ENCODE measurements around the gene SNX13. TPM values are rescaled to one million over a fixed set of nuclear protein-coding genes. Genes with fewer than 3 reads are reported as not detected.
"Not testable (repeated sequence)": the region's sequence is repeated elsewhere in the genome, so short reads cannot be mapped to it uniquely, and the experiment has no call there.

Gene SNX13
- total RNA-seq, 1 donor from 2014 or later = 62.6 TPM

DNA sequence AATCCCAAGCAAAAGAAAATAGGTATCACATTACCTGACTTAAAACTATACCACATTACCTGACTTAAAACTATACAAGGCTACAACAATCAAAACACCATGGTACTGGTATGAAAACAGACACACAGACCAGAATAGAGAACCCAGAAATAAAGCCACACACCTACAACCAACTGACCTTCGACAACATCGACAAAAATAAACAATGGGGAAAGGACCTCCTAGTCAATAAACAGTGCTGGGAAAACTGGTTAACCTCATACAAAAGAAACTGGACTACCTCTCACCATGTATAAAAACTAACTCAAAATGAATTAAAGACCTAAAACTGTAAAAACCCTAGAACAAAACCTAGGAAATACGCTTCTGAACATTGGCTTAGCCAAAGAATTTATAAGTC lies 22.5 kb downstream of the SNX13 start:
- DNase-seq (no peak), ATAC-seq (no peak)
- intact Hi-C loops (cut with micrococcal nuclease) = no loop called here

GRCh38 chr7:17916786-17917185 lies 23.5 kb downstream of the SNX13 start:
- DNase-seq (no peak), ATAC-seq (no peak)
- intact Hi-C loops (cut with micrococcal nuclease) = no loop called here

DNA sequence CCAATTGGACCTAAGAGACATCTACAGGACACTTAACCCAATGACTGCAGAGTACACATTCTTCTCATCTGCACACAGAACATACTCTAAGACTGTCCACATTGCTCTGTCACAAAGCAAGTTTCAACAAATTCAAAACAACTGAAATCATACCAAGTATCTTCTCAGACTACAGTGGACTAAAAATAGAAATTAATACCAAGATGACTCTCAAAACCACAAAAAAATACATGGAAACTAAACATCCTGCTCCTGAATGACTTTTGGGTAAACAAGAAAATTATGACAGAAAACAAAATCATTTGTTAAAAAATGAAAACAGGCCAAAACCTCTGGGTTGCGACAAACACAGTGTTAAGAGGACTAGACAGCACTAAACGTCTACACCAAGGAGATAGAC lies 24.5 kb downstream of the SNX13 start:
- DNase-seq (no peak), ATAC-seq (no peak)
- intact Hi-C loops (cut with micrococcal nuclease) = no loop called here

DNA sequence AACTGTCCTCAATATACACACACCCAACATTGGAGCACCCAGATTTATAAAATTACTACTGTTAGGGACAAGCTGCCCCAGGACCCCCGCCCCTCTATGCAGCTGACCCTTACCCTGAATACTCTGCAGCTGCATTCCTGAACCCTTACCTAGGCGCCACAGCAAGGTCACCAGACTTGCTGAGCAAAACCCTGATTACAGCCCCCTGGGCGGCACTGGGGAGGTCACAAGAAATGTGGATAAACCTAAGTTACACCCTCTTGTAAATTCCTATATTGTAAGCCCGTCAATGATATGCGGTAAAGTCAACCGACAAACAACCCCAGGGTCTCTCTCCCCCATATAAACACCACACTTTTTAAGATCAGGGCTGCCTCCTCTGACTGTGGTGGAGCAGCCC lies 25.1 kb downstream of the SNX13 start:
- ATAC-seq = no peak
- intact Hi-C loops (cut with micrococcal nuclease) = no loop called here
- DNase-seq = no peak

DNA sequence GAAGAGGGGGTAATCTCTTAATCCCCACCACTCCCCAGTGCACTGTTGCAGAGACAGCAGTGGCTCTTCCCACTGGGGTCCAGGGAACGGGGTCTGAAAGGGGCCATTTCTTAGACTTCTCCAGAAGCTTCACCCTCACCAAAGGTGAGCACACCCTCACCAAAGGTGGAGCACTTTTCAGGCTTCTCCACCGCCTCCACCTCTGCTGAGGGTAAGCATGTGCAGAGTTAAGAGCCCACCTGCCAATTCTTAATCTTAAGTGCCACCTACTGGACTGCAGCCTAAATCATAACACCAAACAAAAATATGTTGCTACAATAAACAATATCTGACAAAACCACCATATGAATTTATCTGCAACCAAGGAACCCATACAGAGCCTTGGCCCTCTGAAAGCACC lies 27.0 kb downstream of the SNX13 start:
- DNase-seq (no peak), ATAC-seq (peak; percentile 61)
- intact Hi-C loops (cut with micrococcal nuclease) = no loop called here

DNA sequence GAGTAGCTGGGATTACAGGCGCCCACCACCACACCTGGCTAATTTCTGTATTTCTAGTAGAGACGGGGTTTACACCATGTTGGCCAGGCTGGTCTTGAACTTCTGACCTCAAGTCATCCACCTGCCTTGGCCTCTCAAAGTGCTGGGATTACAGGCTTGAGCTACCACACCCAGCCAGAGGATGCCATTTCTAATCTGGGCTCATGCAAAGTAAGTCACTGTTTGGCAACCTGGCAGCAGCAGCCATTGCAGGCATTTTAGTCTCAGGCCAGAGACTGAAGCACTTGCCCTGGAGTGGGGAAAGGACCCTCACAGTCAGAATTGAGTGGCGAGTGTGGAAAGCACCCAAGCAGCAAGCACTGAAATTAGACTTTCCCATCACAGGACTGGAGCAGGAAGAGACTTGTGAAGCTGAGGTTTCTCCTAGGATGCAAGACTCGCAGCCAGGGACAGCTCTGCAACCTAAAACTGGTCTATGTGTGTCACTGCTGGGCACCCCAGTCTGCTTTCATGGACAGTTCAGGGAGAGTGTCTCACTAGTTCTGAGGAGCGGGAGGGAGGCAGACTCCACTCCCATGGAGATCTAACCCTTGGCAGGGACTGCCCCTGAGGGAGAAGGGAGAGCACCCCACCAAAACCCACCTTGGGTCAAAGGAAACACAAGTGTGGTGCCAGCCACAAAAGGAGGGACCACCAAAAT lies 27.6 kb downstream of the SNX13 start:
- ATAC-seq (peak; percentile 53), DNase-seq (no peak)
- intact Hi-C loops (cut with micrococcal nuclease) = no loop called here

DNA sequence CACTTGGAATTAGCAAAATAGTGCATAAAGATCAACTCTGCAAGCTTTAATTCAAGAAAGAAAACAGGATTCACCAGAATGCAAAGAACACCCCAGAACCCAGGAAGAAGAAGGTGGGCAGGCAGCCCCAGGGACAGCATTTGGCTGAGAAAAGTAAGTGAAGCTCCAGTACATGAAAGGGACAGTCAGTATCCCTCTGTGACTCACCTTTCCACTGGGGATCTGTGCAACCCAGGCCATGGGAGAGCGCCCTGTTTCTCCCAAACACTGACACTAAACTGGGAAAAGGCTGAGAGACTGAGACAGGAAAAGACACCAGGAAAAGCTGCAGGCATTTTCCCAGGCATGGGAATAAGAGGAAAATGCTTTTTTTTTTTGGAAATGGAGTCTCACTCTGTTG lies 28.2 kb downstream of the SNX13 start:
- DNase-seq = no peak

GRCh38 chr7:17910377-17910776 lies 29.9 kb downstream of the SNX13 start:
- intact Hi-C loops (cut with micrococcal nuclease) = no loop called here
- no peak for DNase-seq
- no peak for ATAC-seq

More for the DNA sequence above, 28.2 kb downstream of the SNX13 start:
- peak; percentile 13 for ATAC-seq
- intact Hi-C loops (cut with micrococcal nuclease) = no loop called here

- intact Hi-C loops (cut with micrococcal nuclease) = not testable (repeated sequence)
Measured at GRCh38 chr7:17909310-17909709, 31.0 kb downstream of the SNX13 start.

DNA sequence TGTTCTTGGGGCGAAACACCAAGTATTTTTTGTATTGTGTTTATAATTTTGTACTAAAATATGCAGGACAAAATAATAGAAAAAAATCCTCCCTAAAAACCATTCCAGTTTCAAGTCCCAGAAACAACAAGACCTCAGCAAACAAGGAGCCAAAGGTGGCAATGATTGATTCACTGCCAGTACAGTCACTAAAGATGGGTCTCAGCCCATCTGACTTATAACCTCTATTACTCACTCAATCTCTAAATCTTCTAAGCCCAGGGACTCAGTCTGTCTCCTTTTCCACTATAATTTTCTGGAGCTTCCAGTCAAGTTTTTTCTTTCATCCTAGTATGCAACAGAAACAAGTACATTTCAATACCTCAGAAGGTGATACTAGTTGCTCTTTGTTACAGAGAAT lies 33.3 kb downstream of the SNX13 start:
- ATAC-seq = no peak
- intact Hi-C loops (cut with micrococcal nuclease) = no loop called here

More at GRCh38 chr7:17909310-17909709, 31.0 kb downstream of the SNX13 start:
- ATAC-seq, DNase-seq: not testable (repeated sequence)

GRCh38 chr7:17903337-17903736 lies 37.0 kb downstream of the SNX13 start:
- DNase-seq (no peak), ATAC-seq (no peak)
- intact Hi-C loops (cut with micrococcal nuclease) = no loop called here

More for the DNA sequence above, 33.3 kb downstream of the SNX13 start:
- DNase-seq = no peak

GRCh38 chr7:17902599-17902998 lies 37.7 kb downstream of the SNX13 start:
- intact Hi-C loops (cut with micrococcal nuclease) = no loop called here
- no peak for ATAC-seq

DNA sequence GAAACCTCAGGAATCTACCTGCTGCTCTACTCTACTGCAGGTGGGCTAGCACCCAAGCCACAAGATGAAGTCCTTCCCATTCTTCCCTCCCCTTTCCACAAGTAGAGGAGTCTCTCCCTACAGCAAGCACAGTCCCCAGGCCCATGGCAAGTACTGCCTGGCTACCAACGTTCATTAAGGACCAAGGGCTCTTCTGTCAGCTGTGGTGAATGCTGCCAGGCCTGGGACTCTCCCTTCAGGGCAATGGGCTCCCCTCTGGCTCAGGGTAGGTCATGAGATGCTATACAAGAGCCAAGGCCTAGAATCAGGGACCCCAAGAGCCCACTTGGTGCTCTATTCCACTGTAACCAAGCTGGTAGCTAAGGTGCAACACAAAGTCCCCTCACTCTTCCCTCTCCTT lies 39.8 kb downstream of the SNX13 start:
- intact Hi-C loops (cut with micrococcal nuclease) = no loop called here
- no peak for DNase-seq
- no peak for ATAC-seq

More at GRCh38 chr7:17902599-17902998, 37.7 kb downstream of the SNX13 start:
- DNase-seq = no peak

DNA sequence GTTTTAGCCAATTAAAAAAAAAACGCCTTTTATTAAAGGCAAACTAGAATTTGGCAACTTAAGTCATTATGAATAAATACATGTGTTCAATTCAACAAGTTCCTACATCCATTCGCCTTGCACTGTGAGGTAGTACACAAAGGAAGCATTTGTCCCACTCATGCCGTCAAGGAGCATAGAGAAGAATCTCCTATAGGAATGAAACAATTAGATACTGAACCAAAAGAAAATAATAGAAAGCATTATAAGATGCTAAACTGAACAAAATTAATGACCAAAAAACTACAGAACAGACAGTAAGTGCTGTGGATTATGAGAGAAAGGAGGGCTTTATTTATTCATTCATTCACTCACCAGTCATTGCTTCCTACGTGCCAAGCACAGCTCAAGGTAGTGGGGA lies 42.2 kb downstream of the SNX13 start:
- ATAC-seq (no peak), DNase-seq (no peak)
- intact Hi-C loops (cut with micrococcal nuclease) = no loop called here

GRCh38 chr7:17887286-17887685 lies 53.0 kb downstream of the SNX13 start:
- ATAC-seq = no peak
- DNase-seq = no peak
- intact Hi-C loops (cut with micrococcal nuclease) = no loop called here

- DNase-seq (no peak), ATAC-seq (no peak)
- intact Hi-C loops (cut with micrococcal nuclease) = no loop called here
Measured at GRCh38 chr7:17882685-17883084, 57.6 kb downstream of the SNX13 start.

DNA sequence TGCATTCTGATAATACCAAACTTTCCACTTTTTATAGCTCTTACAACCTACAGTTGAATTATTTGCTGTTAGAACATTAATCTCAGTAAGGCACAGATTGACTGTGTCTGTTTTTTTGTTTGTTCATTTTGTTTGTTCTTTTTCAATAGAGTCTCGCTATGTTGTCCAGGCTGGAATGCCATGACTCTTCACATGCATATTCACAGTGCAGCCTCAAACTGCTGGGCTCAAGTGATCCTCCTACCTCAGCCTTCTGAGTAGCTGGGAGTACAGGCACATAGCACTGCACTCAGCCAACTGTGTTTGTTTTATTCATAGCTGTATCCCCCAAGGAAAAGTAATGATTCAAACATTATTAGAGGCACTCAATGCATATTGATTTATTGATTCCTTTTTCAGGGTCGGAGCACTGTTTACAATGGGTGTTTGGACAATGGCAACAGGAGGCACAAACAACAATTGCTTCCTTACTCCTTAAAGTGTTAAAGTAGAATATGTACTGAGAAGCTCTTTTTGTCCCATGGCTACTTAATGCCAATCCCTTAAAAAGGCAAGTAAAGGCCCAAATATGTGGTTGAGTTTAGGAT lies 61.1 kb downstream of the SNX13 start:
- ATAC-seq (no peak), DNase-seq (no peak)
- intact Hi-C loops (cut with micrococcal nuclease) = no loop called here

- intact Hi-C loops (cut with micrococcal nuclease) = no loop called here
- no peak for DNase-seq
- no peak for ATAC-seq
Measured at GRCh38 chr7:17878627-17879026, 61.7 kb downstream of the SNX13 start.

DNA sequence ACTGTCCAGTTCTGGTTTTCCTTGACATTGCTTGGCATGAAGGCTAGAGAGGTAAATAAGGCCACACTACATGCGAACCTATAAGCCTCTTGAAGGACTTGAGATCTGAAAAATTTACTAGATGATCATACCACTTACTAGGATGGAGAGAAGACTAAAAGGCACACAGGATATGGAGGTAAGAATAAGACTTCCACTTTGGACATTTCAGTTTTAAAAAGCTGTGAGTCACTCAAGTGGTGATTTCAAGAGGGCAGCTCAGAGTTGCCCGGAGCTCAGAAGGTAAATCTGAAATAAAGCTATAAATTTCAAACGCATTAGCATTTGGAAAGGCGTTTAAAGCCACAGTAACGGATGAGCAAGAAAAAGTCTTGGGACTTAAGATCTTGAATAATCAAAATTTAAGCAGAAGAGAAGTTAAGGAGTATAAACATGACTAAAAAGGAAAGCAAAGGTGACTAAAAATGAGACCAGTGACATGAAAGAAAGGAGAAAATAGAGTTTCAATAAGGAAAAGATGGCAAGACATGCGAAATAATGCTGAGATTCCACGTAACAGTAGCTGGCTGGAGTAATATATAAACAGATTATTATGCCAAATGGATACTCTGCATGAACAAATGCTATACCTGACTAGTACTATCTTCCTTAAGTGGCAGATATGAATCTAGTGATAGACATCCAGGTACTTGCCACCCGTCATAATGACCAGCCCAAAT lies 68.3 kb downstream of the SNX13 start:
- DNase-seq (no peak), ATAC-seq (no peak)
- intact Hi-C loops (cut with micrococcal nuclease) = no loop called here

DNA sequence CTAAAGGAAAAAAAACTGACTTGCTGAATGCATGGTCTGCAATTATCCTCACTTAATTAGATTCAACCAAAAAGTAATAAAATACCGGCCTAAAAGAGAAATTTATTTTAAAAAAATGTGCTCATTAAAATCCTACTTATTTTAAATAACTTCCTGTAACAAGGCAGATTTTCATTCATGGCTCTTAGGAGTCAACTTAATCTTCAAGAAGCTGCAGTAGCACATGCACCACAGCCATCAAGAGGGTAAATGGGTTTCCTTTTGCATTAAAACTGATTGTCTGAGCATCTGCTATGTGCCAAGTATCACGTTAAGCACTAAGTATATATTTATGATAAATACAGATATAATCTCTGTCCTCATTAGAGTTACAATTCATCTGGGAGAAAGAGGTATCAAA lies 69.9 kb downstream of the SNX13 start:
- DNase-seq (no peak), ATAC-seq (no peak)
- intact Hi-C loops (cut with micrococcal nuclease) = no loop called here

- ATAC-seq (no peak), DNase-seq (no peak)
- intact Hi-C loops (cut with micrococcal nuclease) = no loop called here
Measured at GRCh38 chr7:17863809-17864143, 76.5 kb downstream of the SNX13 start.
